Calu3 (cell line): ENCODE results near the gene MXRA8. TPM values are rescaled to one million over a fixed set of nuclear protein-coding genes. Genes with fewer than 3 reads are reported as not detected.

Experiments
- BruUV-seq: library from RNA; stranded (reverse); fragments of 400-500 nt; replicated peaks from 2 replicates; lab custom pipeline; 2021; lab: Mats Ljungman, UMichigan
- CTCF ChIA-PET: fragments of 300-600 bp; sonication (Branson Sonifier 250); formaldehyde crosslinking; loops from one replicate; lab custom pipeline; 2022; ENCODE audit warnings: antibody characterized with exemption; lab: Charles Lee
- DNase-seq: peaks from one replicate; pipeline ENCODE4 v3.0.0; 2022
- H3K27ac Mint-ChIP-seq: one replicate; pipeline ENCODE4 v1.8.0; 2022; ENCODE audit warnings: mixed read lengths; ENCODE audit not compliant: unreplicated experiment
- H3K27me3 Mint-ChIP-seq: one replicate; pipeline ENCODE4 v1.8.0; 2022; ENCODE audit warnings: mixed read lengths; ENCODE audit not compliant: unreplicated experiment
- H3K36me3 Mint-ChIP-seq: one replicate; pipeline ENCODE4 v1.8.0; 2022; ENCODE audit warnings: mild to moderate bottlenecking, moderate library complexity, mixed read lengths; ENCODE audit not compliant: insufficient read depth, unreplicated experiment
- H3K4me1 Mint-ChIP-seq: one replicate; pipeline ENCODE4 v1.8.0; 2022; ENCODE audit warnings: mild to moderate bottlenecking, low read depth, mixed read lengths; ENCODE audit not compliant: unreplicated experiment
- H3K4me3 Mint-ChIP-seq: one replicate; pipeline ENCODE4 v1.8.0; 2022; ENCODE audit warnings: mild to moderate bottlenecking, low read depth, moderate library complexity, mixed read lengths; ENCODE audit not compliant: unreplicated experiment
- H3K9me3 Mint-ChIP-seq: one replicate; pipeline ENCODE4 v1.8.0; 2022; ENCODE audit warnings: low read depth, mixed read lengths; ENCODE audit not compliant: unreplicated experiment
- intact Hi-C: fragments of 100-400 bp; cut with micrococcal nuclease; formaldehyde crosslinking; loops from one replicate; pipeline ENCODE4 v1.10.0; 2022; ENCODE audit not compliant: unreplicated experiment
- total RNA-seq: library from RNA; stranded (reverse); gene quantifications from 2 replicates; pipeline ENCODE4 v1.2.3, GENCODE V29; 2022
- TF ChIP-seq, protein P1 (sequence below): fragments of 200-600 bp; IDR thresholded peaks from one replicate; pipeline ENCODE4 v1.8.0; 2022; ENCODE audit warnings: antibody characterized with exemption; ENCODE audit not compliant: unreplicated experiment

MXRA8 gene
- total RNA-seq, 1 experiment from 2014 or later = not detected

GRCh38 chr1:1315435-1315954, 42.9 kb downstream of the MXRA8 start:
- CTCF ChIA-PET = no interaction called here
- BruUV-seq = no TSS peak

GRCh38 chr1:1314678-1315335, 43.5 kb downstream of the MXRA8 start:
- TF ChIP-seq, protein P1, sequence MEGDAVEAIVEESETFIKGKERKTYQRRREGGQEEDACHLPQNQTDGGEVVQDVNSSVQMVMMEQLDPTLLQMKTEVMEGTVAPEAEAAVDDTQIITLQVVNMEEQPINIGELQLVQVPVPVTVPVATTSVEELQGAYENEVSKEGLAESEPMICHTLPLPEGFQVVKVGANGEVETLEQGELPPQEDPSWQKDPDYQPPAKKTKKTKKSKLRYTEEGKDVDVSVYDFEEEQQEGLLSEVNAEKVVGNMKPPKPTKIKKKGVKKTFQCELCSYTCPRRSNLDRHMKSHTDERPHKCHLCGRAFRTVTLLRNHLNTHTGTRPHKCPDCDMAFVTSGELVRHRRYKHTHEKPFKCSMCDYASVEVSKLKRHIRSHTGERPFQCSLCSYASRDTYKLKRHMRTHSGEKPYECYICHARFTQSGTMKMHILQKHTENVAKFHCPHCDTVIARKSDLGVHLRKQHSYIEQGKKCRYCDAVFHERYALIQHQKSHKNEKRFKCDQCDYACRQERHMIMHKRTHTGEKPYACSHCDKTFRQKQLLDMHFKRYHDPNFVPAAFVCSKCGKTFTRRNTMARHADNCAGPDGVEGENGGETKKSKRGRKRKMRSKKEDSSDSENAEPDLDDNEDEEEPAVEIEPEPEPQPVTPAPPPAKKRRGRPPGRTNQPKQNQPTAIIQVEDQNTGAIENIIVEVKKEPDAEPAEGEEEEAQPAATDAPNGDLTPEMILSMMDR = no peak
- peaks cover 8% of the 10 kb centered on the region for H3K4me1 Mint-ChIP-seq
- intact Hi-C loops = no loop called here
- H3K36me3 Mint-ChIP-seq = peaks cover 79% of the 10 kb centered on the region
- no peak for DNase-seq
- no peaks in the 10 kb centered on the region for H3K27me3 Mint-ChIP-seq
- no TSS peak for BruUV-seq
- H3K9me3 Mint-ChIP-seq = no peaks in the 10 kb centered on the region
- H3K27ac Mint-ChIP-seq = no peak overlapping the region
- H3K4me3 Mint-ChIP-seq = no peak overlapping the region
- CTCF ChIA-PET = no interaction called here

More at GRCh38 chr1:1315435-1315954, 42.9 kb downstream of the MXRA8 start:
- Mint-ChIP-seq H3K36me3 (peaks cover 78% of the 10 kb centered on the region), H3K27ac (no peak overlapping the region), H3K4me1 (peaks cover 8% of the 10 kb centered on the region), H3K9me3 (no peaks in the 10 kb centered on the region), H3K27me3 (no peaks in the 10 kb centered on the region), H3K4me3 (no peak overlapping the region)
- no peak for DNase-seq
- TF ChIP-seq, protein P1 = no peak
- intact Hi-C loops = no loop called here

DNA sequence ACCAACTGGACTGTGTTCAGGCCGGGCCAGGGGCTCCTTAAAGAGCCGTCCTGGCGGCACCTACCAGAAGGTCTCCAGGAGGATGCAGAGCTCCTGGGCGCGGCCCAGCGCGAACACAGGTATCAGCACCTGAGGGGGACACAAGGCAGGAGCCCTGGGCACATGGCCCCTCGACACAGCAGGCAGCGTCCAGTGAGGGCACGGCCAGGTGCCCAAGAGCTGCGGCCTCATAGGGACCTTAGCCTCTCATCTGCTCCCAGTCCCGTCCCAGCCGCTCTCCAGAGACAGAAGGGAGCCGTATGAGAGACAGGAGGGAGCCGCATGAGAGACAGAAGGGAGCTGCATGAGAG, 44.1 kb downstream of the MXRA8 start:
- H3K4me1 Mint-ChIP-seq = peaks cover 3% of the 10 kb centered on the region
- no peaks in the 10 kb centered on the region for H3K27me3 Mint-ChIP-seq
- intact Hi-C loops = no loop called here
- H3K27ac Mint-ChIP-seq = no peak overlapping the region
- DNase-seq = no peak
- no peak overlapping the region for H3K4me3 Mint-ChIP-seq
- H3K36me3 Mint-ChIP-seq = peaks cover 81% of the 10 kb centered on the region
- BruUV-seq = no TSS peak
- TF ChIP-seq, protein P1 = no peak
- H3K9me3 Mint-ChIP-seq = no peaks in the 10 kb centered on the region
- CTCF ChIA-PET = no interaction called here

- CTCF ChIA-PET = no interaction called here
- peaks cover 82% of the 10 kb centered on the region for H3K36me3 Mint-ChIP-seq
- no peak overlapping the region for H3K27ac Mint-ChIP-seq
Observed at GRCh38 chr1:1313500-1314236, 44.7 kb downstream of the MXRA8 start.

More at GRCh38 chr1:1313500-1314236, 44.7 kb downstream of the MXRA8 start:
- Mint-ChIP-seq H3K4me3 (no peak overlapping the region), H3K27me3 (no peaks in the 10 kb centered on the region), H3K9me3 (no peaks in the 10 kb centered on the region), H3K4me1 (no peaks in the 10 kb centered on the region)
- intact Hi-C loops = no loop called here
- DNase-seq = no peak
- no TSS peak for BruUV-seq
- TF ChIP-seq, protein P1 = no peak
